Smooth muscle cell (in vitro differentiated cells): ENCODE results near the gene CAMKK2. TPM values are rescaled to one million over a fixed set of nuclear protein-coding genes. Genes with fewer than 3 reads are reported as not detected.
A peak's percentile ranks its signal among the peaks of the same experiment; 100 is the strongest.

Experiments
- DNase-seq: peaks from one replicate; lab custom pipeline; 2025; ENCODE audit not compliant: unreplicated experiment; lab: John Stamatoyannopoulos, UW
- H2AFZ ChIP-seq: fragments of 200-600 bp; sonication (generic); 2 replicates; pipeline ENCODE4 v1.6.0; 2016; ENCODE audit warnings: antibody characterized with exemption, low read depth, mild to moderate bottlenecking
- H3F3A ChIP-seq: fragments of 200-600 bp; sonication (generic); 2 replicates; pipeline ENCODE4 v1.6.0; 2017; ENCODE audit warnings: antibody characterized with exemption, low read depth
- H3K27ac ChIP-seq: fragments of 200-600 bp; sonication (generic); 2 replicates; pipeline ENCODE4 v1.5.1; 2016; ENCODE audit warnings: low read depth, mild to moderate bottlenecking
- H3K27me3 ChIP-seq: fragments of 200-600 bp; sonication (generic); 2 replicates; pipeline ENCODE4 v1.6.1; 2016; ENCODE audit warnings: low read depth, mild to moderate bottlenecking
- H3K36me3 ChIP-seq: fragments of 200-600 bp; sonication (generic); 2 replicates; pipeline ENCODE4 v1.5.1; 2016; ENCODE audit warnings: low read depth
- H3K4me1 ChIP-seq: fragments of 200-600 bp; sonication (generic); 2 replicates; pipeline ENCODE4 v1.5.1; 2016; ENCODE audit warnings: low read depth
- H3K4me2 ChIP-seq: fragments of 200-600 bp; sonication (generic); 2 replicates; pipeline ENCODE4 v1.6.0; 2016; ENCODE audit warnings: mild to moderate bottlenecking
- H3K4me3 ChIP-seq: fragments of 200-600 bp; sonication (generic); 2 replicates; pipeline ENCODE4 v1.5.1; 2016; ENCODE audit warnings: mild to moderate bottlenecking
- H3K79me2 ChIP-seq: fragments of 200-600 bp; sonication (generic); 2 replicates; pipeline ENCODE4 v1.6.0; 2016; ENCODE audit warnings: low read depth, mild to moderate bottlenecking
- H3K9ac ChIP-seq: fragments of 200-600 bp; sonication (generic); 2 replicates; pipeline ENCODE4 v1.6.0; 2016; ENCODE audit warnings: low read depth
- H3K9me3 ChIP-seq: fragments of 200-600 bp; sonication (generic); replicated peaks from 2 replicates; pipeline ENCODE4 v1.5.1; 2016; ENCODE audit warnings: low read depth
- H4K20me1 ChIP-seq: fragments of 200-600 bp; sonication (generic); 2 replicates; pipeline ENCODE4 v1.6.0; 2016; ENCODE audit warnings: low read depth
- WGBS: methylation state at CpG from one replicate; pipeline ENCODE4 v1.1.7; 2016; ENCODE audit warnings: low lambda C conversion rate; 5-methylcytosine and 5-hydroxymethylcytosine counted together
- polyA plus RNA-seq: library from polyadenylated mRNA; unstranded; fragments of >200 nt; fragmentation: Nextera tagmentation; extraction: Ambion mirVana; gene quantifications from 2 replicates; pipeline ENCODE4 v1.2.1, GENCODE V29; 2016
- total RNA-seq: library from RNA; depleted of rRNA; stranded (reverse); fragments of >200 nt; gene quantifications from 2 replicates; pipeline ENCODE4 v1.2.3, GENCODE V29; 2014
- TF ChIP-seq, protein P1 (sequence below): fragments of 200-600 bp; sonication (generic); IDR thresholded peaks from 2 replicates; pipeline ENCODE4 v1.5.1; 2017; ENCODE audit warnings: borderline replicate concordance, mild to moderate bottlenecking, antibody characterized with exemption; ENCODE audit not compliant: insufficient read depth, poor library complexity, severe bottlenecking

The CAMKK2 gene
- total and polyA plus RNA-seq, 2 experiments from 2014 or later, result 13.3 to 23.4 TPM

DNA sequence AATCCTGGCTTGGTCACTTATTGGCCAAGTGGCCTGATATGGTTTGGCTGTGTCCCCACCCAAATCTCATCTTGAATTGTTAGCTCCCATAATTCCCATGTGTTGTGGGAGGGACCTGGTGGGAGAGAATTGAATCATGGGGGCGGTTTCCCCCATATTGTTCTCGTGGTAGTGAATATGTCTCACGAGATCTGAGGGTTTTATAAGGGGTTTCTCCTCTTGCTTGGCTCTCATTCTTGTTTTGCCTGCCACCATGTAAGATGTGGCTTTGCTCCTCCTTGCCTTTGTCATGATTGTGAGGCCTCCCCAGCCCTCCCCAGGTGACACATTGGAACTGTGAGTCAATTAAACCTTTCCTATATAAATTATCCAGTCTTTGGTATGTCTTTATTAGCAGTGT is 105.4 kb downstream of the CAMKK2 start:
- Histone ChIP-seq H4K20me1 (no peaks in the 10 kb centered on the region), H3K4me3 (no peak overlapping the region), H3K36me3 (no peaks in the 10 kb centered on the region), H3K4me1 (no peaks in the 10 kb centered on the region), H3K4me2 (peak overlapping the region; percentile 60), H3F3A (peaks cover 7% of the 10 kb centered on the region), H3K79me2 (no peaks in the 10 kb centered on the region), H2AFZ (no peak overlapping the region), H3K27me3 (no peaks in the 10 kb centered on the region), H3K9me3 (no peaks in the 10 kb centered on the region), H3K27ac (peak overlapping the region; percentile 75), H3K9ac (peak overlapping the region; percentile 36)
- no peak for DNase-seq
- 90% methylated on average over 3 of the region's 3 CpGs for WGBS
- TF ChIP-seq, protein P1, sequence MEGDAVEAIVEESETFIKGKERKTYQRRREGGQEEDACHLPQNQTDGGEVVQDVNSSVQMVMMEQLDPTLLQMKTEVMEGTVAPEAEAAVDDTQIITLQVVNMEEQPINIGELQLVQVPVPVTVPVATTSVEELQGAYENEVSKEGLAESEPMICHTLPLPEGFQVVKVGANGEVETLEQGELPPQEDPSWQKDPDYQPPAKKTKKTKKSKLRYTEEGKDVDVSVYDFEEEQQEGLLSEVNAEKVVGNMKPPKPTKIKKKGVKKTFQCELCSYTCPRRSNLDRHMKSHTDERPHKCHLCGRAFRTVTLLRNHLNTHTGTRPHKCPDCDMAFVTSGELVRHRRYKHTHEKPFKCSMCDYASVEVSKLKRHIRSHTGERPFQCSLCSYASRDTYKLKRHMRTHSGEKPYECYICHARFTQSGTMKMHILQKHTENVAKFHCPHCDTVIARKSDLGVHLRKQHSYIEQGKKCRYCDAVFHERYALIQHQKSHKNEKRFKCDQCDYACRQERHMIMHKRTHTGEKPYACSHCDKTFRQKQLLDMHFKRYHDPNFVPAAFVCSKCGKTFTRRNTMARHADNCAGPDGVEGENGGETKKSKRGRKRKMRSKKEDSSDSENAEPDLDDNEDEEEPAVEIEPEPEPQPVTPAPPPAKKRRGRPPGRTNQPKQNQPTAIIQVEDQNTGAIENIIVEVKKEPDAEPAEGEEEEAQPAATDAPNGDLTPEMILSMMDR, result no peak

DNA sequence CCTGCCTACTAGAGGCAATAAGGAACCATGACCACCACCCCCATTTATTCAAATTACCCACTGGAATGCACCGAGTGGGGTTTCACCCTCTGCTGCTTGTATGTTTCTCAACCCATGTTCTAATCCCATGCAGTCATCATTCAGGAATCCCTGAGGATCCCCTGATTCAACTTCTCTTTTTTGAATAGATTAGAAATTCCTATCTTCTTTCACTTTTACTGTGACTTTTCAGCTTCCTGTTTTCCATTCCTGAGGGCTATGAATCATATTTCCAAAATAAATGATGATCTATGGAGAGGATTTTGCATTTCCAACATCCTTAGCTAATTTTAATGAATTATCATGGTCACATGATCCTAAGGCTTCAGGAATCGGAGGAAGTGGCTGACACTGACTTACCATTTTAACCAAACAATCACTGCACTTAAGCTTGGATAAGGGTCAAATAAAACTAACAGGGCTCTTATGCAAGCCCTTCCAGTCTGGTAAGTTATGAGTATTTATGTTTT is 105.9 kb downstream of the CAMKK2 start:
- Histone ChIP-seq H4K20me1 (no peaks in the 10 kb centered on the region), H3K36me3 (no peaks in the 10 kb centered on the region), H3K9ac (peak overlapping the region; percentile 36), H3K4me1 (no peaks in the 10 kb centered on the region), H3K79me2 (no peaks in the 10 kb centered on the region), H3K27ac (peak overlapping the region; percentile 75), H3K4me3 (no peak overlapping the region), H3F3A (peaks cover 7% of the 10 kb centered on the region), H3K4me2 (peak overlapping the region; percentile 60), H3K9me3 (no peaks in the 10 kb centered on the region), H3K27me3 (no peaks in the 10 kb centered on the region), H2AFZ (no peak overlapping the region)
- TF ChIP-seq, protein P1, result no peak
- DNase-seq, result no peak
- 15% methylated on average over 2 of the region's 2 CpGs for WGBS

DNA sequence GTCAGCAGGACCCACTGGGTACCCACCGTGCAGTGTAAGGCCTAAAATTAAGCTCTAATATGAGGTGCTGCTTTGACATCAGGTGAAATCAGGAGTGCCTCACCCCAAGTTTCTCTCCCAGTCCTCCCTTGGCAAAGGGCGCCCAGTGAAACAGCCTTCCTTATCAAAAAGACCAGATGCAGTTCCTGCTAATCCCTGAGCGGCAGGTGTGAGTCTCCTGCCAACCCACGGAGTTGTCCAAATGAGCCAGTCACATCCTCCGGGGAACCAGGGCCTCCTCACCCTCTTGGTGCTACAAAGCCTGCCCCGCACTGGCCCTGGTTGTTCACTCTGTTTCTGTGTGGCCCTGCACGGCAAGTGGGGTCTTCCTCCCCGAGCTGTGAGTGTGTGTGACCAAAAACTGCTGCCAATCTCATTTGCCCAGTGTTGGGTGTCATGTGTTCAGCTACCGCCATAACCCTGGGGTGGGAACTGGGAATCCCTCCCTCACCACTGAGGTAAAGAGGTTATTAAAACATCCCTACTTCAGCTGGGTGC is 106.8 kb downstream of the CAMKK2 start:
- H4K20me1 ChIP-seq, result no peaks in the 10 kb centered on the region
- H3K4me2 ChIP-seq, result no peak overlapping the region
- TF ChIP-seq, protein P1, result no peak
- H3K4me1 ChIP-seq, result no peaks in the 10 kb centered on the region
- no peak overlapping the region for H3K4me3 ChIP-seq
- 93% methylated on average over 9 of the region's 9 CpGs for WGBS
- H3K27me3 ChIP-seq, result no peaks in the 10 kb centered on the region
- H2AFZ ChIP-seq, result no peak overlapping the region
- no peaks in the 10 kb centered on the region for H3K79me2 ChIP-seq
- no peak for DNase-seq
- no peak overlapping the region for H3K27ac ChIP-seq
- H3F3A ChIP-seq, result peaks cover 7% of the 10 kb centered on the region
- no peak overlapping the region for H3K9ac ChIP-seq
- H3K36me3 ChIP-seq, result no peaks in the 10 kb centered on the region
- H3K9me3 ChIP-seq, result no peaks in the 10 kb centered on the region

DNA sequence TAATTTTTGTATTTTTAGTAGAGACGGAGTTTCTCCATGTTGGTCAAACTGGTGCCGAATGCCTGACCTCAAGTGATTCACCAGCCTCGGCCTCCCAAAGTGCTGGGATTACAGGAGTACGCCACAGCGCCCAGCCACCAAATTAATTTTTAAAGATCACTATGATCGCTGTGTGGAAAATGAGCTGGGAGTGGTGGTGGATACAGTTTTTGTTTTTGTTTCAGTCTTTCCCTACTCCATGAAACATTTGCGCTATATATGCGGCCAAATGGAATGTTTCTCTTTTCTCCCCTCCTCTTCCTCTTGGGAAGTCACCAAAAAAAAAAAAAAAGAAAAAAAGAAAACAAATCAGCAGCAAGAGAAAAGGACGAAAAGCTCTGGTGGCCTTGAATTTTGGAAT is 107.4 kb downstream of the CAMKK2 start:
- Histone ChIP-seq H3K4me3 (no peak overlapping the region), H3K9ac (no peak overlapping the region), H3K27ac (no peak overlapping the region), H3K4me2 (no peak overlapping the region), H3K4me1 (no peaks in the 10 kb centered on the region), H3K36me3 (no peaks in the 10 kb centered on the region), H3F3A (peaks cover 7% of the 10 kb centered on the region), H4K20me1 (no peaks in the 10 kb centered on the region), H2AFZ (no peak overlapping the region), H3K27me3 (no peaks in the 10 kb centered on the region), H3K79me2 (no peaks in the 10 kb centered on the region), H3K9me3 (no peaks in the 10 kb centered on the region)
- 95% methylated on average over 9 of the region's 9 CpGs for WGBS
- no peak for DNase-seq
- TF ChIP-seq, protein P1, result no peak
